Measurements from ENCODE around the gene TANC1. TPM values are rescaled to one million over a fixed set of nuclear protein-coding genes. Genes with fewer than 3 reads are reported as not detected.
"Not testable (repeated sequence)": the region's sequence is repeated elsewhere in the genome, so short reads cannot be mapped to it uniquely, and the experiment has no call there.

Gene TANC1
- total RNA-seq, 1 donor from 2014 or later, result 84.1 TPM

- Mint-ChIP-seq H3K4me3 (ENCODE audit: unreplicated experiment) (no peak overlapping the region), H3K27me3 (ENCODE audit: unreplicated experiment) (peaks cover 4% of the 10 kb centered on the region), H3K27ac (ENCODE audit: unreplicated experiment) (no peak overlapping the region), H3K36me3 (ENCODE audit: low read depth, unreplicated experiment) (peaks cover 15% of the 10 kb centered on the region), H3K9me3 (ENCODE audit: unreplicated experiment) (no peaks in the 10 kb centered on the region), H3K4me1 (ENCODE audit: unreplicated experiment) (peaks cover 48% of the 10 kb centered on the region)
- TF ChIP-seq CTCF (IDR thresholded peaks at IDR 0.05; ENCODE audit: unreplicated experiment), result no peak
- DNase-seq (ENCODE audit: low spot score), result no peak
Measured at GRCh38 chr2:159032580-159032979, 64.1 kb downstream of the TANC1 start.

- H3K4me1 Mint-ChIP-seq (ENCODE audit: unreplicated experiment), result peaks cover 47% of the 10 kb centered on the region
- no peak overlapping the region for H3K27ac Mint-ChIP-seq (ENCODE audit: unreplicated experiment)
- peaks cover 4% of the 10 kb centered on the region for H3K27me3 Mint-ChIP-seq (ENCODE audit: unreplicated experiment)
- peaks cover 18% of the 10 kb centered on the region for H3K36me3 Mint-ChIP-seq (ENCODE audit: low read depth, unreplicated experiment)
- DNase-seq (ENCODE audit: low spot score), result no peak
- H3K4me3 Mint-ChIP-seq (ENCODE audit: unreplicated experiment), result no peak overlapping the region
- no peak for TF ChIP-seq CTCF (IDR thresholded peaks at IDR 0.05; ENCODE audit: unreplicated experiment)
- H3K9me3 Mint-ChIP-seq (ENCODE audit: unreplicated experiment), result no peaks in the 10 kb centered on the region
Measured at GRCh38 chr2:159034713-159035112, 66.3 kb downstream of the TANC1 start.

- Mint-ChIP-seq H3K36me3 (ENCODE audit: low read depth, unreplicated experiment) (peaks cover 20% of the 10 kb centered on the region), H3K27ac (ENCODE audit: unreplicated experiment) (no peak overlapping the region), H3K4me3 (ENCODE audit: unreplicated experiment) (no peak overlapping the region), H3K9me3 (ENCODE audit: unreplicated experiment) (no peaks in the 10 kb centered on the region), H3K4me1 (ENCODE audit: unreplicated experiment) (peaks cover 35% of the 10 kb centered on the region), H3K27me3 (ENCODE audit: unreplicated experiment) (peaks cover 4% of the 10 kb centered on the region)
- peak; percentile 9 for DNase-seq (ENCODE audit: low spot score)
- TF ChIP-seq CTCF (IDR thresholded peaks at IDR 0.05; ENCODE audit: unreplicated experiment), result no peak
Measured at GRCh38 chr2:159035790-159036411, 67.5 kb downstream of the TANC1 start.

GRCh38 chr2:159036461-159036860, 68.0 kb downstream of the TANC1 start:
- not testable (repeated sequence) for DNase-seq (ENCODE audit: low spot score); H3K27me3 Mint-ChIP-seq (ENCODE audit: unreplicated experiment); H3K4me3 Mint-ChIP-seq (ENCODE audit: unreplicated experiment); H3K9me3 Mint-ChIP-seq (ENCODE audit: unreplicated experiment)
- Mint-ChIP-seq H3K36me3 (ENCODE audit: low read depth, unreplicated experiment) (peaks cover 22% of the 10 kb centered on the region), H3K27ac (ENCODE audit: unreplicated experiment) (peak overlapping the region; percentile 15), H3K4me1 (ENCODE audit: unreplicated experiment) (peaks cover 30% of the 10 kb centered on the region)

GRCh38 chr2:159041328-159041727, 72.9 kb downstream of the TANC1 start:
- H3K4me1 Mint-ChIP-seq (ENCODE audit: unreplicated experiment); H3K9me3 Mint-ChIP-seq (ENCODE audit: unreplicated experiment); DNase-seq (ENCODE audit: low spot score); H3K27me3 Mint-ChIP-seq (ENCODE audit: unreplicated experiment); H3K4me3 Mint-ChIP-seq (ENCODE audit: unreplicated experiment); H3K27ac Mint-ChIP-seq (ENCODE audit: unreplicated experiment): not testable (repeated sequence)
- H3K36me3 Mint-ChIP-seq (ENCODE audit: low read depth, unreplicated experiment), result peaks cover 42% of the 10 kb centered on the region

- Mint-ChIP-seq H3K27me3 (ENCODE audit: unreplicated experiment) (peaks cover 1% of the 10 kb centered on the region), H3K4me1 (ENCODE audit: unreplicated experiment) (peaks cover 12% of the 10 kb centered on the region), H3K4me3 (ENCODE audit: unreplicated experiment) (peak overlapping the region; percentile 35), H3K27ac (ENCODE audit: unreplicated experiment) (no peak overlapping the region), H3K36me3 (ENCODE audit: low read depth, unreplicated experiment) (peaks cover 35% of the 10 kb centered on the region), H3K9me3 (ENCODE audit: unreplicated experiment) (no peaks in the 10 kb centered on the region)
- DNase-seq (ENCODE audit: low spot score), result no peak
- TF ChIP-seq CTCF (IDR thresholded peaks at IDR 0.05; ENCODE audit: unreplicated experiment), result no peak
Measured at GRCh38 chr2:159042115-159042850, 73.8 kb downstream of the TANC1 start.
